Testis (tissue), 3 donors: ENCODE data around the gene P2RY4. TPM values are rescaled to one million over a fixed set of nuclear protein-coding genes. Genes with fewer than 3 reads are reported as not detected.

Experiments used
- DNase-seq: peaks from one replicate; pipeline ENCODE4 v3.0.0-alpha.2; 2019
- H3K27ac ChIP-seq, 2 donors: fragments of 200-600 bp; sonication (generic); one replicate each; pipeline ENCODE4 v1.5.1; 2019
- H3K27me3 ChIP-seq: fragments of 200-600 bp; sonication (generic); one replicate; pipeline ENCODE4 v1.5.1; 2019
- H3K36me3 ChIP-seq: fragments of 200-600 bp; sonication (generic); one replicate; pipeline ENCODE4 v1.5.1; 2017; ENCODE audit warnings: low read depth; ENCODE audit errors: missing control alignments
- H3K4me1 ChIP-seq: fragments of 200-600 bp; sonication (generic); one replicate; pipeline ENCODE4 v1.5.1; 2019
- H3K4me3 ChIP-seq, 2 donors: fragments of 200-600 bp; sonication (generic); one replicate each; pipeline ENCODE4 v1.5.1; 2017 to 2019
- H3K9me3 ChIP-seq: fragments of 200-600 bp; sonication (generic); one replicate; pipeline ENCODE4 v1.5.1; 2017
- CTCF ChIP-seq, 3 experiments: fragments of 450-650 bp in 2 of 3; fragments of 200-600 bp in 1 of 3; sonication (generic) in 1 of 3; IDR thresholded peaks; one replicate each; pipeline ENCODE4 v1.5.1; 2016 to 2019; ENCODE audit warnings: antibody characterized with exemption in 3 of 3, mild to moderate bottlenecking in 2 of 3, moderate library complexity in 1 of 3
- POLR2A ChIP-seq: fragments of 450-650 bp; IDR thresholded peaks from one replicate; pipeline ENCODE4 v1.6.1; 2017; ENCODE audit warnings: antibody characterized with exemption, mild to moderate bottlenecking, moderate library complexity
- WGBS, 2 donors: methylation state at CpG; one replicate each; pipeline ENCODE4 v1.1.5; 2018; 5-methylcytosine and 5-hydroxymethylcytosine counted together
- intact Hi-C: fragments of 100-400 bp; cut with DNase I; formaldehyde crosslinking; loops from one replicate; pipeline ENCODE4 v1.15.1; 2023; ENCODE audit warnings: low total_unique reads
- polyA plus RNA-seq: library from polyadenylated mRNA; stranded (reverse); fragments of 350-450 nt; fragmentation: Illumina TruSeq; extraction: RNeasy Lipid Tissue Mini Kit (QIAGEN cat#74804); gene quantifications from one replicate; pipeline ENCODE4 v1.2.3, GENCODE V29; 2014; ENCODE audit warnings: low read depth, low replicate concordance; ENCODE audit not compliant: insufficient read depth
- total RNA-seq, 2 donors: library from RNA; depleted of rRNA; stranded (reverse); fragments of >200 nt; gene quantifications; one replicate each; pipeline ENCODE4 v1.2.3, GENCODE V29; 2016

Gene P2RY4
- total and polyA plus RNA-seq, 3 donors from 2014 or later = 1.2 to 2.3 TPM; not detected in 1

DNA sequence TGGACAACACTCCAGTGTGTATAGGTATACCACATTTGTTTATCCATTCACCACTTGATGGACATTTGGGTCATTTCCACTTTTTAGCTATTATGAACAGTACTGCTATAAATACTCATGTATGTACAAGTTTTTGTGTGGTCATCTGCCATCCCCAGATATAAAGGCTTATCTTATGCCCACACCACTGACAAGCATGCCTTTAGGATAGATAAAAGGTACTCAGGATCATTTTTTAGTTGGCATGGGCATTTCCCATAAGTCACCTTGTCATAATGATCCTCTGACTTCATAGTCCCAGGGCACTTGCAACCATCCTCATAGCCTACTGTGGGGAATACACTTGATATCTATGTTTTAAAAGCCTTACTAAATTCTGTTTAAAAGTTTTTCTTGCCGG lies 19.3 kb downstream of the P2RY4 start:
- H3K4me3 ChIP-seq = no peak overlapping the region
- no peaks in the 10 kb centered on the region for H3K36me3 ChIP-seq
- intact Hi-C loops = no loop called here
- H3K27me3 ChIP-seq = no peaks in the 10 kb centered on the region
- H3K4me1 ChIP-seq = no peaks in the 10 kb centered on the region
- no peak overlapping the region for H3K27ac ChIP-seq
- 100% methylated on average over 1 of the region's 1 CpG for WGBS, 2 donors
- H3K9me3 ChIP-seq = no peaks in the 10 kb centered on the region
- no peak for TF ChIP-seq CTCF (IDR thresholded peaks at IDR 0.05)
- TF ChIP-seq POLR2A = no peak
- DNase-seq = no peak

- WGBS, 2 donors = 83 to 90% methylated on average over 3 of the region's 3 CpGs
- no peaks in the 10 kb centered on the region for H3K4me1 ChIP-seq
- DNase-seq = no peak
These were observed 25.6 kb downstream of the P2RY4 start, which contains the start of gene AWAT1 for GRCh38 chrX:70234355-70234754. AWAT1 (plus strand) TSS chrX:70234655; CDS start chrX:70234696, 41 bp downstream.

DNA sequence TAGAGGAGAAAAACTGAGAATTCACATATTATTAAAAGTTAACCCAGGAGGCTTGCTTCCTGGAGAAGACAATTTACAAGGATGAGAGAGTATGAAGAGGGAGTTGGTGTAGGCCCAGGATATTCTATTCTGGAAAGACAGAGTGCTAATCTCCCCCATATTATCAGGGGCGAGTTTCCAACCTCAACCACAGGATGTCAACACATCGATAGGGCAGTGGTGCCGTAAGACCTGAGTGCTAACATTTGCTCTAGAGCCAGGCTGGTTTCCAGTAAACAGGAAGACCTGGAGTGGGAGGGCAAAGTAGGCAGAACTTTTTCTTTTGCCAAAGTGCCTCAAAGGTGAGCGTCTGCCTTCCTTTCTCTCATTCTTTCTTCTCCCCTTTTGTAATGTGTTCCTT lies 28.3 kb downstream of the P2RY4 start:
- no peaks in the 10 kb centered on the region for H3K36me3 ChIP-seq
- H3K4me1 ChIP-seq = no peaks in the 10 kb centered on the region
- no peak for DNase-seq
- H3K27me3 ChIP-seq = no peaks in the 10 kb centered on the region
- H3K27ac ChIP-seq = no peak overlapping the region
- no peak overlapping the region for H3K4me3 ChIP-seq
- no peaks in the 10 kb centered on the region for H3K9me3 ChIP-seq
- WGBS, 2 donors = 60 to 88% methylated on average over 4 of the region's 4 CpGs
- intact Hi-C loops = no loop called here
- TF ChIP-seq POLR2A = no peak
- no peak for TF ChIP-seq CTCF (IDR thresholded peaks at IDR 0.05)

More at GRCh38 chrX:70234355-70234754, 25.6 kb downstream of the P2RY4 start, which contains the start of gene AWAT1:
- Histone ChIP-seq H3K9me3 (no peaks in the 10 kb centered on the region), H3K27me3 (no peaks in the 10 kb centered on the region), H3K4me3 (no peak within 1 kb of the TSS), H3K27ac (no peak within 1 kb of the TSS), H3K36me3 (no peaks in the 10 kb centered on the region)
- TF ChIP-seq POLR2A = no peak
- no peak for TF ChIP-seq CTCF (IDR thresholded peaks at IDR 0.05)
- intact Hi-C loops = no loop called here

DNA sequence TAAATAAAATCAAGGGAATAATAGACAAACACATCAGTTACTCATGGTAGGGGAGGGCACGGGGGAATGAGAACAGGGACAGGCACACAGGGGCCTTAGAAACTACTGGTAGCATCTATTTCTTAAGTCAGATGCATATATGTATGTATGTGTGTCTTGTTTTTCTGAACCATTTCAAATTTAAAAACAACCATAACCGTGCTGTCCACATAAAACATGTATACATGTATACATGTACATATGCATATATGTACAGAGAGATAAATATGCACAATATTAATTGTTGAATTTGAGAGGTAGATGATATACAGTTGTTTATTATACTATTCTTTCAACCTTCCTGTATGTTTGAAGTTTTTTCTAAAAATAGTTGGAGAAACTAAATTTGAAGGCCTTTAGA lies 33.3 kb downstream of the P2RY4 start:
- no peaks in the 10 kb centered on the region for H3K4me1 ChIP-seq
- intact Hi-C loops = no loop called here
- H3K27ac ChIP-seq = no peak overlapping the region
- H3K4me3 ChIP-seq = no peak overlapping the region
- 87 to 97% methylated on average over 2 of the region's 2 CpGs for WGBS, 2 donors
- no peaks in the 10 kb centered on the region for H3K9me3 ChIP-seq
- TF ChIP-seq POLR2A (no peak), CTCF (IDR thresholded peaks at IDR 0.05) (no peak)
- no peaks in the 10 kb centered on the region for H3K36me3 ChIP-seq
- no peak for DNase-seq
- no peaks in the 10 kb centered on the region for H3K27me3 ChIP-seq

DNA sequence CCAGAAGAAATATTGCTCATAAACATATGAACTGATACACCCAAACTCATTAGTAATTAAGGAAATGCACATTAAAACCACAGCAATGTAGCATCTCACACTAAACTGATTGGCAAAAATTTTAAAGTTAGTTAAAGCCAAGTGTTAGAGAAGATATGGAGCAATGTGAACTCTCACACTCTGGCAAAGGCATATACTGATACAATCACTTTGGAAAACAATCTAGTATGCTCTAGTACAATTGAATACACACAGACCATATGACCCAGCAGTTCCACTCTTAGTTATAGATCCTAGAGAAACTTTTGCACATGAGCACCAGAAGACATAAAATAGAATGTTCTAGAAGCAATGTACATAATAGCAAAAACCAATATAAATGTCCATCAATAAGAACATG lies 34.0 kb downstream of the P2RY4 start:
- intact Hi-C loops = no loop called here
- TF ChIP-seq CTCF (IDR thresholded peaks at IDR 0.05) (no peak), POLR2A (no peak)
- Histone ChIP-seq H3K27ac (no peak overlapping the region), H3K4me3 (no peak overlapping the region), H3K9me3 (no peaks in the 10 kb centered on the region), H3K27me3 (no peaks in the 10 kb centered on the region), H3K36me3 (no peaks in the 10 kb centered on the region), H3K4me1 (no peaks in the 10 kb centered on the region)
- DNase-seq = no peak
